HepG2 (cell line): Measurements from ENCODE around the gene MVP. TPM values are rescaled to one million over a fixed set of nuclear protein-coding genes. Genes with fewer than 3 reads are reported as not detected.

ENCODE experiments used
- DMAP1 ChIP-seq: IDR thresholded peaks from 2 replicates; pipeline ENCODE4 v1.6.1; 2016
- ELF4 ChIP-seq: sonication (generic); formaldehyde crosslinking; IDR thresholded peaks from 2 replicates; pipeline ENCODE4 v1.5.0; 2020; ENCODE audit warnings: missing genetic modification reagents, mild to moderate bottlenecking, moderate library complexity, borderline replicate concordance
- ERF ChIP-seq: IDR thresholded peaks from 2 replicates; pipeline ENCODE4 v1.6.1; 2018; ENCODE audit warnings: missing biosample characterization, missing genetic modification reagents
- IKZF1 ChIP-seq: fragments of 450-650 bp; IDR thresholded peaks from 2 replicates; pipeline ENCODE4 v1.7.1; 2016
- IRX3 ChIP-seq: sonication (generic); formaldehyde crosslinking; IDR thresholded peaks from 2 replicates; pipeline ENCODE4 v1.8.1; 2023; ENCODE audit warnings: mild to moderate bottlenecking, low read depth, missing genetic modification reagents, borderline replicate concordance
- NFKBIZ ChIP-seq: IDR thresholded peaks from 2 replicates; pipeline ENCODE4 v1.6.1; 2018; ENCODE audit warnings: missing genetic modification reagents, missing compliant biosample characterization
- SAP130 ChIP-seq: IDR thresholded peaks from 2 replicates; pipeline ENCODE4 v1.6.1; 2016; ENCODE audit warnings: low read depth
- SRSF4 ChIP-seq: fragments of 200-400 bp; formaldehyde crosslinking; IDR thresholded peaks from one replicate; pipeline ENCODE4 v1.6.1; 2018; ENCODE audit warnings: mild to moderate bottlenecking, low read depth, low read length, moderate library complexity; ENCODE audit not compliant: poor library complexity, severe bottlenecking
- TBL1XR1 ChIP-seq: fragments of 150-350 bp; IDR thresholded peaks from 2 replicates; pipeline ENCODE4 v1.6.1; 2014; ENCODE audit warnings: borderline replicate concordance, low read length; ENCODE audit not compliant: partially characterized antibody
- TRIM24 ChIP-seq: sonication (generic); formaldehyde crosslinking; IDR thresholded peaks from 2 replicates; pipeline ENCODE4 v1.8.0; 2022; ENCODE audit warnings: mild to moderate bottlenecking, missing genetic modification reagents
- U2AF2 ChIP-seq: fragments of 200-400 bp; formaldehyde crosslinking; IDR thresholded peaks from 2 replicates; pipeline ENCODE4 v1.6.1; 2017; ENCODE audit warnings: low read depth, mild to moderate bottlenecking, low read length
- ZC3H13 ChIP-seq: sonication (generic); formaldehyde crosslinking; IDR thresholded peaks from 2 replicates; pipeline ENCODE4 v1.8.1; 2023; ENCODE audit warnings: mild to moderate bottlenecking, missing genetic modification reagents, moderate library complexity
- ZFP1 ChIP-seq: IDR thresholded peaks from 2 replicates; pipeline ENCODE4 v1.6.1; 2016
- ZFX ChIP-seq: sonication (generic); formaldehyde crosslinking; IDR thresholded peaks from 2 replicates; pipeline ENCODE4 v1.4.0; 2020; ENCODE audit warnings: mild to moderate bottlenecking, low read depth, missing genetic modification reagents, moderate library complexity
- ZNF143 ChIP-seq: sonication (generic); formaldehyde crosslinking; IDR thresholded peaks from 2 replicates; pipeline ENCODE4 v1.4.0; 2020; ENCODE audit warnings: missing genetic modification reagents
- ZNF17 ChIP-seq: sonication (generic); formaldehyde crosslinking; IDR thresholded peaks from 2 replicates; pipeline ENCODE4 v1.5.0; 2020; ENCODE audit warnings: mild to moderate bottlenecking, missing genetic modification reagents
- ZNF44 ChIP-seq: sonication (generic); formaldehyde crosslinking; IDR thresholded peaks from 2 replicates; pipeline ENCODE4 v1.5.1; 2020; ENCODE audit warnings: mild to moderate bottlenecking, missing genetic modification reagents
- ZNF652 ChIP-seq: IDR thresholded peaks from 2 replicates; pipeline ENCODE4 v1.6.1; 2016; ENCODE audit warnings: low read depth, borderline replicate concordance
- ZNF737 ChIP-seq: sonication (generic); formaldehyde crosslinking; IDR thresholded peaks from 2 replicates; pipeline ENCODE4 v1.5.0; 2020; ENCODE audit warnings: missing genetic modification reagents, mild to moderate bottlenecking, borderline replicate concordance
- polyA plus RNA-seq, 8 experiments: library from polyadenylated mRNA; depleted of rRNA in 3 of 8; stranded (reverse) in 7 of 8; unstranded in 1 of 8; fragments of >200 nt; fragmentation: Illumina TruSeq in 4 of 8; extraction: Trizol in 4 of 8; gene quantifications; 2 replicates each; pipeline versions ENCODE4 v1.2.1 to v1.2.3, GENCODE V29; 2011 to 2016; ENCODE audit warnings: low read depth in 4 of 8, missing spikeins in 1 of 8, mixed read lengths in 1 of 8; ENCODE audit not compliant: insufficient read depth in 1 of 8
- total RNA-seq, 5 experiments: library from RNA; depleted of rRNA; stranded (reverse); fragments of >200 nt; fragmentation: Illumina TruSeq; extraction: Trizol; gene quantifications; 2 replicates each; pipeline ENCODE4 v1.2.3, GENCODE V29; 2016; ENCODE audit warnings: low read depth in 1 of 5
- TF ChIP-seq, protein P1 (sequence below): sonication (generic); formaldehyde crosslinking; IDR thresholded peaks from 2 replicates; pipeline ENCODE4 v1.4.0; 2020; ENCODE audit warnings: missing genetic modification reagents, borderline replicate concordance
- TF ChIP-seq, protein P2 (sequence below): sonication (generic); formaldehyde crosslinking; IDR thresholded peaks from 2 replicates; pipeline ENCODE4 v1.4.0; 2020; ENCODE audit warnings: missing genetic modification reagents, mild to moderate bottlenecking, borderline replicate concordance
- TF ChIP-seq, protein P3 (sequence below): IDR thresholded peaks from 2 replicates; pipeline ENCODE4 v1.6.1; 2016
- TF ChIP-seq, protein P4 (sequence below): sonication (generic); formaldehyde crosslinking; IDR thresholded peaks from 2 replicates; pipeline ENCODE4 v1.4.0; 2020; ENCODE audit warnings: mild to moderate bottlenecking, missing genetic modification reagents

Gene MVP
- total and polyA plus RNA-seq, 2 of the 13 experiments (the other 11 are each of a cell fraction or from before 2014, with no cell fraction given), result 22.9 to 43.5 TPM

DNA sequence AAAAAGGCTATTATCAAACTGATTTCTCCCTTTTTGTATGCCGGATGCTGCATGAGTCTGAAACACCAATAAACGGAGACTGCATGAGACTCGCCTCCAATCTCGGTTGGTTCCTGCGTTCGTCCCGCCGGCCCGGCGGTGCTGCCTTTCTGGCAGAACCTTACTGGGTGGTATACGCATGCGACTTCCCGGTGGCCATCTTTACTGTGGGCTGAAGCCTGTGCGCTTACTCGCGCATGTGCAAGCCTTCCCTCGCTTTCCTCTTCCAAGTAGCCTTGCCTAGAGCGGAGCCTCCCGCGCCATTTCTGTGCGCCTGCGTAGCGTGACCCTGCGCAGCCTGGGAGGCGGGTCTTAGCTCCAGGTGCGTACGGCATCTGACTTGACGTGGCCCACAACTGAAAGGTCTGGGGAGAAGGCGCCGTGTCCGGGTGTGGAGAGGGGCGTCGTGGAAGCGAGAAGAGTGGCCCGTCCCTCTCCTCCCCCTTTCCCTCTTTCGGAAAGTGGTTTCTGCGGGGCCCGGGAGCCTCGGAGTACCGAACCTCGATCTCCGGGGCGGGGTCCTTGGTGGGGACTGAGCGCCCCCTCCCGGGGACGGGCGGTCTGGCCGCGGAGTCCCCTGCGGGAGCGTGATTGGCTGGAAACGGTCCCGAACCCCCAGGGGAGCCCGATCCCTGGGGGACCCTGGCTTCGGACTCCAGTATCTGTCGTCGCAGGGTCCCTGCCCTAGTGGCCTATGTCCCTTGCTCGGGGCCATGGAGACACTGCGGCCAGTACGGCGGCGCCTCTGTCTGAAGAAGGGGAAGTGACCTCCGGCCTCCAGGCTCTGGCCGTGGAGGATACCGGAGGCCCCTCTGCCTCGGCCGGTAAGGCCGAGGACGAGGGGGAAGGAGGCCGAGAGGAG is 4.2 kb upstream of the MVP start, which contains the start of gene PAGR1 (continued):
- 0 out of 2 replicates have a peak, but pooled peaks have one; percentile 29 for TF ChIP-seq NFKBIZ (CRISPR knock-in tag)
- TF ChIP-seq TBL1XR1, result peak; percentile 46
- 0 out of 2 replicates have a peak, but pooled peaks have one; percentile 40 for TF ChIP-seq ZNF44 (CRISPR knock-in tag)
- TF ChIP-seq SRSF4, result no peak
- TF ChIP-seq, protein P1, sequence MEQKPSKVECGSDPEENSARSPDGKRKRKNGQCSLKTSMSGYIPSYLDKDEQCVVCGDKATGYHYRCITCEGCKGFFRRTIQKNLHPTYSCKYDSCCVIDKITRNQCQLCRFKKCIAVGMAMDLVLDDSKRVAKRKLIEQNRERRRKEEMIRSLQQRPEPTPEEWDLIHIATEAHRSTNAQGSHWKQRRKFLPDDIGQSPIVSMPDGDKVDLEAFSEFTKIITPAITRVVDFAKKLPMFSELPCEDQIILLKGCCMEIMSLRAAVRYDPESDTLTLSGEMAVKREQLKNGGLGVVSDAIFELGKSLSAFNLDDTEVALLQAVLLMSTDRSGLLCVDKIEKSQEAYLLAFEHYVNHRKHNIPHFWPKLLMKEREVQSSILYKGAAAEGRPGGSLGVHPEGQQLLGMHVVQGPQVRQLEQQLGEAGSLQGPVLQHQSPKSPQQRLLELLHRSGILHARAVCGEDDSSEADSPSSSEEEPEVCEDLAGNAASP (CRISPR knock-in tag), result no peak; the same call in 1 of the 2 replicates
- TF ChIP-seq, protein P2, sequence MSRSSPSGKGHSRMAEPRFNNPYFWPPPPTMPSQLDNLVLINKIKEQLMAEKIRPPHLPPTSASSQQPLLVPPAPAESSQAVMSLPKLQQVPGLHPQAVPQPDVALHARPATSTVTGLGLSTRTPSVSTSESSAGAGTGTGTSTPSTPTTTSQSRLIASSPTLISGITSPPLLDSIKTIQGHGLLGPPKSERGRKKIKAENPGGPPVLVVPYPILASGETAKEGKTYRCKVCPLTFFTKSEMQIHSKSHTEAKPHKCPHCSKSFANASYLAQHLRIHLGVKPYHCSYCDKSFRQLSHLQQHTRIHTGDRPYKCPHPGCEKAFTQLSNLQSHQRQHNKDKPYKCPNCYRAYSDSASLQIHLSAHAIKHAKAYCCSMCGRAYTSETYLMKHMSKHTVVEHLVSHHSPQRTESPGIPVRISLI (CRISPR knock-in tag), result peak; percentile 76
- peak; percentile 68 for TF ChIP-seq ZNF143 (CRISPR knock-in tag)
- no peak for TF ChIP-seq ELF4 (CRISPR knock-in tag)
- TF ChIP-seq, protein P3, sequence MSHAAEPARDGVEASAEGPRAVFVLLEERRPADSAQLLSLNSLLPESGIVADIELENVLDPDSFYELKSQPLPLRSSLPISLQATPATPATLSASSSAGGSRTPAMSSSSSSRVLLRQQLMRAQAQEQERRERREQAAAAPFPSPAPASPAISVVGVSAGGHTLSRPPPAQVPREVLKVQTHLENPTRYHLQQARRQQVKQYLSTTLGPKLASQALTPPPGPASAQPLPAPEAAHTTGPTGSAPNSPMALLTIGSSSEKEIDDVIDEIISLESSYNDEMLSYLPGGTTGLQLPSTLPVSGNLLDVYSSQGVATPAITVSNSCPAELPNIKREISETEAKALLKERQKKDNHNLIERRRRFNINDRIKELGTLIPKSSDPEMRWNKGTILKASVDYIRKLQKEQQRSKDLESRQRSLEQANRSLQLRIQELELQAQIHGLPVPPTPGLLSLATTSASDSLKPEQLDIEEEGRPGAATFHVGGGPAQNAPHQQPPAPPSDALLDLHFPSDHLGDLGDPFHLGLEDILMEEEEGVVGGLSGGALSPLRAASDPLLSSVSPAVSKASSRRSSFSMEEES (CRISPR knock-in tag), result peak; percentile 76
- no peak for TF ChIP-seq ZNF652 (CRISPR knock-in tag)
- TF ChIP-seq, protein P4, sequence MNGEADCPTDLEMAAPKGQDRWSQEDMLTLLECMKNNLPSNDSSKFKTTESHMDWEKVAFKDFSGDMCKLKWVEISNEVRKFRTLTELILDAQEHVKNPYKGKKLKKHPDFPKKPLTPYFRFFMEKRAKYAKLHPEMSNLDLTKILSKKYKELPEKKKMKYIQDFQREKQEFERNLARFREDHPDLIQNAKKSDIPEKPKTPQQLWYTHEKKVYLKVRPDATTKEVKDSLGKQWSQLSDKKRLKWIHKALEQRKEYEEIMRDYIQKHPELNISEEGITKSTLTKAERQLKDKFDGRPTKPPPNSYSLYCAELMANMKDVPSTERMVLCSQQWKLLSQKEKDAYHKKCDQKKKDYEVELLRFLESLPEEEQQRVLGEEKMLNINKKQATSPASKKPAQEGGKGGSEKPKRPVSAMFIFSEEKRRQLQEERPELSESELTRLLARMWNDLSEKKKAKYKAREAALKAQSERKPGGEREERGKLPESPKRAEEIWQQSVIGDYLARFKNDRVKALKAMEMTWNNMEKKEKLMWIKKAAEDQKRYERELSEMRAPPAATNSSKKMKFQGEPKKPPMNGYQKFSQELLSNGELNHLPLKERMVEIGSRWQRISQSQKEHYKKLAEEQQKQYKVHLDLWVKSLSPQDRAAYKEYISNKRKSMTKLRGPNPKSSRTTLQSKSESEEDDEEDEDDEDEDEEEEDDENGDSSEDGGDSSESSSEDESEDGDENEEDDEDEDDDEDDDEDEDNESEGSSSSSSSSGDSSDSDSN (CRISPR knock-in tag), result no peak; the same call in 1 of the 2 replicates
- peak; percentile 90 for TF ChIP-seq SAP130 (CRISPR knock-in tag)
- peak; percentile 82 for TF ChIP-seq ZFX (CRISPR knock-in tag)
- TF ChIP-seq IKZF1, result no peak
- TF ChIP-seq ERF (CRISPR knock-in tag), result peak; percentile 96
- TF ChIP-seq TRIM24 (CRISPR knock-in tag), result no peak
- TF ChIP-seq ZFP1 (CRISPR knock-in tag), result peak; percentile 35
- peak; percentile 19; the same call in 1 of the 2 replicates for TF ChIP-seq IRX3 (CRISPR knock-in tag)
- 0 out of 2 replicates have a peak, but pooled peaks have one; percentile 37 for TF ChIP-seq U2AF2
- TF ChIP-seq ZC3H13, result peak; percentile 89
- TF ChIP-seq ZNF737 (CRISPR knock-in tag), result no peak
- peak; percentile 94 for TF ChIP-seq DMAP1
- TF ChIP-seq ZNF17 (CRISPR knock-in tag), result no peak
